Fibroblast of lung (primary cell): Measurements from ENCODE around the gene PLEKHA8. TPM values are rescaled to one million over a fixed set of nuclear protein-coding genes. Genes with fewer than 3 reads are reported as not detected.

Experiments
- DNase-seq, 2 donors: peaks; one replicate each; pipeline versions ENCODE4 v3.0.0 to v3.0.0-alpha.2; 2010; ENCODE audit warnings: low read depth in 2 of 2
- H2AFZ ChIP-seq: 2 replicates; pipeline ENCODE4 v1.5.1; 2012; ENCODE audit warnings: low read length, control low read depth, inconsistent platforms
- H3K27ac ChIP-seq: 2 replicates; pipeline ENCODE4 v1.5.1; 2011; ENCODE audit warnings: low read length, control low read depth; ENCODE audit not compliant: insufficient read depth
- H3K27me3 ChIP-seq: 2 replicates; pipeline ENCODE4 v1.5.1; 2011; ENCODE audit warnings: mild to moderate bottlenecking, low read length; ENCODE audit not compliant: control insufficient read depth, insufficient read depth
- H3K36me3 ChIP-seq: 2 replicates; pipeline ENCODE4 v1.5.1; 2011; ENCODE audit warnings: low read length; ENCODE audit not compliant: control insufficient read depth, insufficient read depth
- H3K4me1 ChIP-seq: 2 replicates; pipeline ENCODE4 v1.5.1; 2011; ENCODE audit warnings: low read length; ENCODE audit not compliant: control insufficient read depth, insufficient read depth; ENCODE audit errors: extremely low read depth
- H3K4me2 ChIP-seq: 2 replicates; pipeline ENCODE4 v1.5.1; 2011; ENCODE audit warnings: low read length, control low read depth; ENCODE audit not compliant: insufficient read depth; ENCODE audit errors: extremely low read depth
- H3K4me3 ChIP-seq, 4 experiments: fragments of 200-600 bp in 1 of 4; sonication (generic) in 1 of 4; replicated peaks in 1 of 4; 2 replicates each; pipeline ENCODE4 v1.5.1; 2011 to 2016; ENCODE audit warnings: low read length in 4 of 4, low read depth in 3 of 4, mild to moderate bottlenecking in 3 of 4, control low read depth in 2 of 4, inconsistent platforms in 1 of 4, mixed read lengths in 1 of 4; ENCODE audit not compliant: insufficient read depth in 1 of 4; ENCODE audit errors: control extremely low read depth in 1 of 4
- H3K79me2 ChIP-seq: 2 replicates; pipeline ENCODE4 v1.5.1; 2012; ENCODE audit warnings: mild to moderate bottlenecking, low read length, inconsistent platforms; ENCODE audit not compliant: control insufficient read depth, insufficient read depth
- H3K9ac ChIP-seq: 2 replicates; pipeline ENCODE4 v1.5.1; 2011; ENCODE audit warnings: mild to moderate bottlenecking, low read length, control low read depth; ENCODE audit not compliant: insufficient read depth
- H3K9me3 ChIP-seq: 2 replicates; pipeline ENCODE4 v1.5.1; 2012; ENCODE audit warnings: low read depth, low read length; ENCODE audit not compliant: control insufficient read depth, insufficient read depth
- H4K20me1 ChIP-seq: 2 replicates; pipeline ENCODE4 v1.5.1; 2011; ENCODE audit warnings: low read length; ENCODE audit not compliant: control insufficient read depth, insufficient read depth; ENCODE audit errors: extremely low read depth
- CTCF ChIP-seq, 2 donors: IDR thresholded peaks in 1 of 2; conservative IDR thresholded peaks in 1 of 2; 1 replicate in 1 of 2; 2 replicates in 1 of 2; pipeline ENCODE4 v1.5.1; 2011 to 2012; ENCODE audit warnings: low read length in 2 of 2, control low read depth in 1 of 2, inconsistent platforms in 1 of 2, low read depth in 1 of 2, mild to moderate bottlenecking in 1 of 2
- EZH2 ChIP-seq: IDR thresholded peaks from 2 replicates; pipeline ENCODE4 v1.5.1; 2012; ENCODE audit warnings: low read length, control low read depth, mild to moderate bottlenecking; ENCODE audit errors: missing control alignments
- polyA plus RNA-seq, 2 donors: library from polyadenylated mRNA; depleted of rRNA in 1 of 2; stranded (reverse) in 1 of 2; unstranded in 1 of 2; fragments of >200 nt; gene quantifications; 2 replicates each; pipeline ENCODE4 v1.2.1, GENCODE V29; 2011 to 2012; ENCODE audit warnings: missing spikeins in 1 of 2
- total RNA-seq: library from RNA; depleted of rRNA; stranded (reverse); fragments of >200 nt; gene quantifications from 2 replicates; pipeline ENCODE4 v1.2.1, GENCODE V29; 2014

Gene PLEKHA8
- total and polyA plus RNA-seq, 2 donors (not counting 1 experiment from before 2014, with no cell fraction given) = 9.5 to 15.5 TPM

DNA sequence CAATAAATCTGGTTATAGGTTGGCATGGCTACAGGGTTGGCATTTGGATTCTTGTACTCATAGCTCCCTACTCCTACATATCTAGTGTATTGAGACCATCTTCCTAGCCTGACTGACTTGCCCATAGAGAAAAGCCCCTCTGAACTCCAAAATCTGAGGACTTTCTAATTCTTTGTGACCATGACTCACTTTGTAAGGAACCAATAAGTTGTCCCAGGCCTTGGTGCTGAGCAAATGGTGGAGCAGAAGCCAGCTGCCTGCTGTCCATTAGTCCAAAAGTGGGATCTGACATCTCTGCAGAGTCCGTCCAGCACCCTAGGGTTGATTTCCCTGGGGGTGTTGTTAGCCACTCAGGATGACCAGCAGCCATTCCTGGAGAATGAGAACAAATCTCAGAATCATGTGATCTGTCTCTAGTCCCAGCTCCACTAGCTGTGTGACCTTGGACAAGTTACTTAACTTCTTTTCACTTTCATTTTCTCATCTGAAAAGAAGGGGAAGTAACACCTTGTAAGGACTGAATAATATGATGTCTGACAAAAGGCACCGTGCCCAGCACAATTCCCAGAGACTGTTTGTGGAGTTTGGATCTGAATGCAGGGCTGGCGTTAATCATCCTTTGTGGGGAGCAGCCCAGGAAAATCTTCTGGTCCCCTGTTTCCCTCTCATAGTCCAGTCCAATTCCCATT lies 150.7 kb downstream of the PLEKHA8 start:
- H3K27ac ChIP-seq = no peak overlapping the region
- H2AFZ ChIP-seq = no peak overlapping the region
- peaks cover 2% of the 10 kb centered on the region for H3K4me1 ChIP-seq
- no peaks in the 10 kb centered on the region for H3K9me3 ChIP-seq
- H3K4me3 ChIP-seq = no peak overlapping the region
- no peak for TF ChIP-seq EZH2
- no peak for TF ChIP-seq CTCF (conservative IDR thresholded peaks at IDR 0.05 in 1 of 2, IDR thresholded peaks at IDR 0.05 in 1 of 2; ENCODE audit: low read depth in 1 of 2, low read length in 2 of 2)
- DNase-seq = no peak
- H3K27me3 ChIP-seq = no peaks in the 10 kb centered on the region
- H3K4me2 ChIP-seq = no peak overlapping the region
- H3K9ac ChIP-seq = no peak overlapping the region
- H3K36me3 ChIP-seq = no peaks in the 10 kb centered on the region
- no peaks in the 10 kb centered on the region for H4K20me1 ChIP-seq
- no peaks in the 10 kb centered on the region for H3K79me2 ChIP-seq

Other genes starting within 250 kb of the PLEKHA8 start
- under 0.01 and 0.33 TPM in 2 replicates for gene WIPF3, start 221.9 kb upstream of the PLEKHA8 start, total RNA-seq
- gene WIPF3, start 221.9 kb upstream of the PLEKHA8 start, polyA plus RNA-seq = 0.02 TPM in 1 of 2 replicates, not detected in the other
- 86.5 and 142 TPM in 2 replicates for gene SCRN1, start 38.6 kb upstream of the PLEKHA8 start, total RNA-seq
- gene SCRN1, start 38.6 kb upstream of the PLEKHA8 start, polyA plus RNA-seq = 107 and 124 TPM in 2 replicates
- gene FKBP14, start 1.7 kb upstream of the PLEKHA8 start, total RNA-seq = 20.3 and 21.8 TPM in 2 replicates
- gene FKBP14, start 1.7 kb upstream of the PLEKHA8 start, polyA plus RNA-seq = 30.5 and 52.0 TPM in 2 replicates
- 12.9 and 16.9 TPM in 2 replicates for gene MTURN, start 106.6 kb downstream of the PLEKHA8 start, total RNA-seq
- gene MTURN, start 106.6 kb downstream of the PLEKHA8 start, polyA plus RNA-seq = 6.8 and 7.1 TPM in 2 replicates